ENCODE data around the gene TCEAL5.

DNA sequence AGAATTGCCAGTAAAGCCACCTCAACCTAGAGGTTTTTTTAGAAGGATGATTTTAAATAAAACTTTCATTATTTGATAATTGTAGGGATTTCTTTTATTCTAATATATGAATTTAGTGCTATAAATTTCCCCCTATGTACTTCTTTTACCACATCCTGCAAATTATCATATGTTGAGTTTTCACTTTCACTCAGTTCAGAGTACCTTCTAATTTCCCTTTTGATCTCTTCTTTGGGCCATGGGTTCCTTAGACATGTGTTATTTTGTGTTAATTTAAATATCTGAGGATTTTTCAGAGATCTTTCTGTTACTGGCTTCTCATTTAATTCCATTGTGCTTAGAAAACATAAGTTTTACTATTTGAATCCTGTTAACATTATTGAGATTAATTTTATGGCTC is 28.2 kb upstream of the TCEAL5 start:
- TF ChIP-seq, protein P1, sequence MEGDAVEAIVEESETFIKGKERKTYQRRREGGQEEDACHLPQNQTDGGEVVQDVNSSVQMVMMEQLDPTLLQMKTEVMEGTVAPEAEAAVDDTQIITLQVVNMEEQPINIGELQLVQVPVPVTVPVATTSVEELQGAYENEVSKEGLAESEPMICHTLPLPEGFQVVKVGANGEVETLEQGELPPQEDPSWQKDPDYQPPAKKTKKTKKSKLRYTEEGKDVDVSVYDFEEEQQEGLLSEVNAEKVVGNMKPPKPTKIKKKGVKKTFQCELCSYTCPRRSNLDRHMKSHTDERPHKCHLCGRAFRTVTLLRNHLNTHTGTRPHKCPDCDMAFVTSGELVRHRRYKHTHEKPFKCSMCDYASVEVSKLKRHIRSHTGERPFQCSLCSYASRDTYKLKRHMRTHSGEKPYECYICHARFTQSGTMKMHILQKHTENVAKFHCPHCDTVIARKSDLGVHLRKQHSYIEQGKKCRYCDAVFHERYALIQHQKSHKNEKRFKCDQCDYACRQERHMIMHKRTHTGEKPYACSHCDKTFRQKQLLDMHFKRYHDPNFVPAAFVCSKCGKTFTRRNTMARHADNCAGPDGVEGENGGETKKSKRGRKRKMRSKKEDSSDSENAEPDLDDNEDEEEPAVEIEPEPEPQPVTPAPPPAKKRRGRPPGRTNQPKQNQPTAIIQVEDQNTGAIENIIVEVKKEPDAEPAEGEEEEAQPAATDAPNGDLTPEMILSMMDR (IDR thresholded peaks at IDR 0.05 in 4 of 5, conservative IDR thresholded peaks at IDR 0.05 in 1 of 5), result no peak
- TF ChIP-seq POLR2A (IDR thresholded peaks at IDR 0.05), result no peak

Measured in gastrocnemius medialis (tissue), 4 donors.